Fibroblast of the aortic adventitia (primary cell): ENCODE data around the gene GJD2. TPM values are rescaled to one million over a fixed set of nuclear protein-coding genes. Genes with fewer than 3 reads are reported as not detected.
A peak's percentile ranks its signal among the peaks of the same experiment; 100 is the strongest.

ENCODE experiments used
- DNase-seq: peaks from one replicate; pipeline ENCODE4 v3.0.0-alpha.2; 2010; ENCODE audit warnings: low read depth
- H3K4me3 ChIP-seq: 2 replicates; pipeline ENCODE4 v1.5.1; 2011; ENCODE audit warnings: low read depth, mild to moderate bottlenecking, control low read depth, low read length, moderate library complexity
- total RNA-seq: library from RNA; depleted of rRNA; stranded (reverse); fragments of >200 nt; gene quantifications from 2 replicates; pipeline ENCODE4 v1.2.3, GENCODE V29; 2012; ENCODE audit warnings: low replicate concordance
- TF ChIP-seq, protein P1 (sequence below): IDR thresholded peaks from 2 replicates; pipeline ENCODE4 v1.5.1; 2011; ENCODE audit warnings: mild to moderate bottlenecking, low read length, control low read depth, inconsistent platforms; ENCODE audit not compliant: insufficient read depth

The GJD2 gene
- total RNA-seq, 1 donor, result not detected

DNA sequence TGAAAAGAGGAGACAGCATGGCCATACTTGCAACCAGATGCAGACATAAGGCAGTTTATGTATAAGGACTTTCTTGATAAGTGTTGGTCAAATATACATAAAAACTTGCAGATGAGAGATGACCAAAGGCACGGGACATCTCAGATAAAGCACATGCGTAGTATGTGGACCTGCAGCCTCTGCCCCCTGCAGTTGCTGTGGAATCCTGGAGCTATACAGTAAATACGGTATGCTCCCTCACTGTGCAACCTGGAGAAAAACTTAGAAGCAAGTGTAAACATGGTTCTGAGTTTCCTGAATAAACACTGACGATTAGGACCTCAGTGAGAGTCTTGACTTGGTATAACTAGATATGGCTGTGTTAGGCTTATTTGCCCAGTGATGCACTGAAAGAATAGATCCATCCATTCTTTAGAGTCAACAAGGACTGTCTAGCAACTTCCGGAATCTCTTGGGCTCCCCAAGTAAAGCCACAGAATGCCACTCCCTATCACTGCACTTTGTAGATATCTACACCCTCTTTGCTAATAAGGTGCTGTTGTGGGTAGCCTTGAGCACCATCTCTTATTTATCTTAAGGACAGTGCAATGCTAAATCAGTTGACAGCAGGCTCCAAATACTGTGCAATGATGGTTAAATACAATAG is 40.2 kb downstream of the GJD2 start:
- H3K4me3 ChIP-seq, result no peak overlapping the region
- TF ChIP-seq, protein P1, sequence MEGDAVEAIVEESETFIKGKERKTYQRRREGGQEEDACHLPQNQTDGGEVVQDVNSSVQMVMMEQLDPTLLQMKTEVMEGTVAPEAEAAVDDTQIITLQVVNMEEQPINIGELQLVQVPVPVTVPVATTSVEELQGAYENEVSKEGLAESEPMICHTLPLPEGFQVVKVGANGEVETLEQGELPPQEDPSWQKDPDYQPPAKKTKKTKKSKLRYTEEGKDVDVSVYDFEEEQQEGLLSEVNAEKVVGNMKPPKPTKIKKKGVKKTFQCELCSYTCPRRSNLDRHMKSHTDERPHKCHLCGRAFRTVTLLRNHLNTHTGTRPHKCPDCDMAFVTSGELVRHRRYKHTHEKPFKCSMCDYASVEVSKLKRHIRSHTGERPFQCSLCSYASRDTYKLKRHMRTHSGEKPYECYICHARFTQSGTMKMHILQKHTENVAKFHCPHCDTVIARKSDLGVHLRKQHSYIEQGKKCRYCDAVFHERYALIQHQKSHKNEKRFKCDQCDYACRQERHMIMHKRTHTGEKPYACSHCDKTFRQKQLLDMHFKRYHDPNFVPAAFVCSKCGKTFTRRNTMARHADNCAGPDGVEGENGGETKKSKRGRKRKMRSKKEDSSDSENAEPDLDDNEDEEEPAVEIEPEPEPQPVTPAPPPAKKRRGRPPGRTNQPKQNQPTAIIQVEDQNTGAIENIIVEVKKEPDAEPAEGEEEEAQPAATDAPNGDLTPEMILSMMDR, result no peak
- no peak for DNase-seq

DNA sequence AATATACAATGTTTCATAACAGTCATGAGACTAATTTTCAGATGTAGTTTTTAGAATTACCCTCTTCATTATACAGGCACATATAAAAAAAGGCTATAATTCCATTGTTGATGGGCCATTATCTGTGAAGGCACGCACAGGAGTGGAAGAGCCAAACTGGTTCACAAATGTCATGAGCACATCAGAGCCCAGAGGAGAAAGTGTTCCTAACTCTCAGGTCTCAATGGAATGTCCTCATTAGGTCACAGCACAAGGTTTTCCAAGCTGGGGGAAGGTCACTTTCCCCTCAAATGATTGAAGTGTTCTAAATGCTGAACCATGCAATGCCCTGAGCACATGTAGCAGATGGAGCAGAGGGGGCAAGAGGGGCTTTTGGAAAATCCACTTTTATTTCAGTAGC is 41.2 kb downstream of the GJD2 start:
- TF ChIP-seq, protein P1, result no peak
- H3K4me3 ChIP-seq, result no peak overlapping the region
- no peak for DNase-seq

DNA sequence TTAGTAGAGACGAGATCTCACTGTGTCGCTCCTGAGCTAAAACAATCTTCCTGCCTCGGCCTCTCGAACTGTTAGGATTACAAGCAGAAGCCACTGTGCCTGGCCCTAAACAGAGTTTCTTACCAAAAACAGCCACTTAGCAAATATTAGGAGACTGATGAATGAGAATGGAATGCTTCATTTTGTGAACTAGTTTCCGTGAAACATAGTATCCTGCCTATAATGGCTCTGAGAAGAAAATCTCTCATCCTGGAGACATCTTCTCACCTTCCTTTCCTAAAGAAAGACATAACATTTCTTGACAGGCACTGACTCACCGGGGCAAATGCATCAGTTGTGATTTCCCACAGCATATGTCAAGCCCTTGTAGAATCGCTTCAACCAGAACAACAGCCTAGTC is 44.9 kb downstream of the GJD2 start:
- no peak overlapping the region for H3K4me3 ChIP-seq
- TF ChIP-seq, protein P1, result no peak
- DNase-seq, result peak; percentile 10

DNA sequence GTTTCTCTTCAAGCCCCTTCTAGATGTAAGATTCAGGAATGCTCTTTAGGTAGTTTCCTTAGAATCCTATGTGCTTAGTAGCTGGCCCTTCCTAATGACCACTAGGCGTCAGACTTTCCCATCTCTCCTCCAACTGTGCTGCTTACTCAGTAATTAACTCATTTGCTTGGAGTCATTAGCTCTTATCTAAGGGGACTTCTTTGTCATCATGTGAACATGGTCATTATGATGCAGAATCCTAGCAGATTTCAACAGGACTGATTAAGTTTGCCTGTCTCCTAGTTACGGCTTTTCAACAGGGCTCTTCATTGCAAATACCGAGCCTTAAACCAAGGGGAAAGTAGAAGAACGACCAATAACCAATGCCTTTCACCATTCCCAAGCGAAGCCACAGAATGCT is 46.4 kb downstream of the GJD2 start:
- no peak overlapping the region for H3K4me3 ChIP-seq
- DNase-seq, result peak; percentile 58
- TF ChIP-seq, protein P1, result peak; percentile 93

DNA sequence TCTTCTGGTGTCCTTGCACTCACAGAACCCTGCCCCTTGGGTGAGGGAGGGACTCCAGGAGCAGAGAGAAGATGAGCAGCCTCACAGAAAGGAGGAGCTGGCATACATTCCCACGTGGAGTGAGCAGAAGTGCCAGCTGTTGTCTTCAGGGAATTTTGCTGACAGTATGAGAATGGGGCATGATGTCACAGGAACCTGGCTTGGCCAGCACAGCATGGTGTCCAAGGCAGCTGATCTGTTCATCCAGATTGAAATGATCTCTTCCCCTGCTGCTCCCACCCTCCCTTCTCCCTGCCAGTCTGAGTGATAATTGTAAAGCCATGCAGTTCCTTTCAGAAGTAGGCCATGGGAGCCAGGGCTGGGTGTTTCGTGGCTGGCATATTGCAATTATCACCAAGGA is 53.3 kb downstream of the GJD2 start:
- no peak for DNase-seq
- no peak overlapping the region for H3K4me3 ChIP-seq
- TF ChIP-seq, protein P1, result no peak

Other genes starting within 250 kb of the GJD2 start
- gene GOLGA8B, start 171.3 kb downstream of the GJD2 start, total RNA-seq, result 18.0 and 33.9 TPM in 2 replicates
- not detected in 2 replicates for gene ACTC1, start 40.6 kb upstream of the GJD2 start, total RNA-seq
- gene AQR, start 214.7 kb upstream of the GJD2 start, total RNA-seq, result 33.0 and 34.6 TPM in 2 replicates
- gene ZNF770, start 233.3 kb upstream of the GJD2 start, total RNA-seq, result 27.4 and 36.8 TPM in 2 replicates